ENCODE data around the gene MCM9.
"Not testable (repeated sequence)": the region's sequence is repeated elsewhere in the genome, so short reads cannot be mapped to it uniquely, and the experiment has no call there.

MCM9 gene

GRCh38 chr6:118788702-118789101, 146.3 kb downstream of the MCM9 start:
- no peak for DNase-seq

- DNase-seq: peak; percentile 2
Observed at GRCh38 chr6:118787724-118788423, 147.1 kb downstream of the MCM9 start.

GRCh38 chr6:118786596-118787453, 148.1 kb downstream of the MCM9 start:
- DNase-seq: no peak

- no peak for DNase-seq
Observed at GRCh38 chr6:118785601-118786000, 149.4 kb downstream of the MCM9 start.

- DNase-seq: no peak
Observed at GRCh38 chr6:118784641-118785164, 150.3 kb downstream of the MCM9 start.

GRCh38 chr6:118783931-118784550, 150.9 kb downstream of the MCM9 start:
- no peak for DNase-seq

GRCh38 chr6:118782651-118783050, 152.3 kb downstream of the MCM9 start:
- no peak for DNase-seq

- no peak for DNase-seq
Observed at GRCh38 chr6:118781897-118782296, 153.1 kb downstream of the MCM9 start.

- no peak for DNase-seq
Observed at GRCh38 chr6:118780668-118781067, 154.3 kb downstream of the MCM9 start.

GRCh38 chr6:118776607-118777549, 158.1 kb downstream of the MCM9 start:
- DNase-seq: no peak

- DNase-seq: no peak
Observed at GRCh38 chr6:118775381-118775780, 159.6 kb downstream of the MCM9 start.

- DNase-seq: no peak
Observed at GRCh38 chr6:118774581-118774980, 160.4 kb downstream of the MCM9 start.

- no peak for DNase-seq
Observed at GRCh38 chr6:118772886-118773285, 162.1 kb downstream of the MCM9 start.

GRCh38 chr6:118771253-118771652, 163.7 kb downstream of the MCM9 start:
- no peak for DNase-seq

GRCh38 chr6:118770835-118771234, 164.1 kb downstream of the MCM9 start:
- DNase-seq: no peak

GRCh38 chr6:118770112-118770788, 164.7 kb downstream of the MCM9 start:
- DNase-seq: no peak

- DNase-seq: peak; percentile 51
Observed at GRCh38 chr6:118768904-118769325, 166.0 kb downstream of the MCM9 start.

GRCh38 chr6:118768441-118768840, 166.5 kb downstream of the MCM9 start:
- no peak for DNase-seq

GRCh38 chr6:118765316-118765715, 169.6 kb downstream of the MCM9 start:
- DNase-seq: not testable (repeated sequence)

GRCh38 chr6:118764766-118765165, 170.2 kb downstream of the MCM9 start:
- no peak for DNase-seq
